Measurements from ENCODE around the gene SYTL3. TPM values are rescaled to one million over a fixed set of nuclear protein-coding genes. Genes with fewer than 3 reads are reported as not detected.

Gene SYTL3
- total and polyA plus RNA-seq, 2 of the 8 experiments (the other 6 are each of a cell fraction or from before 2014, with no cell fraction given), result 0.27 to 0.99 TPM

GRCh38 chr6:158680015-158680414 lies 30.2 kb downstream of the SYTL3 start (continued):
- TF ChIP-seq CHD7 (IDR thresholded peaks at IDR 0.05; ENCODE audit: insufficient replicate concordance, low read length) (no peak), GABPA (IDR thresholded peaks at IDR 0.05; ENCODE audit: borderline replicate concordance, insufficient read depth, low read length) (no peak), SP4 (IDR thresholded peaks at IDR 0.05; ENCODE audit: low read length) (no peak)
